BJ (cell line): ENCODE results near the gene PSTK. TPM values are rescaled to one million over a fixed set of nuclear protein-coding genes. Genes with fewer than 3 reads are reported as not detected.

Experiments
- CTCF ChIA-PET: fragments of 350-600 bp; formaldehyde crosslinking; extraction: SDS; loops from one replicate; lab custom pipeline; 2021; ENCODE audit warnings: antibody characterized with exemption, inconsistent platforms; lab: Yijun Ruan, JAX
- POLR2A ChIA-PET: fragments of 300-600 bp; sonication (Branson Sonifier 250); formaldehyde crosslinking; extraction: SDS; loops from one replicate; lab custom pipeline; 2021; ENCODE audit warnings: antibody characterized with exemption; lab: Charles Lee
- DNase-seq: peaks from one replicate; pipeline ENCODE4 v3.0.0-alpha.2; 2011; ENCODE audit warnings: low read depth
- H3K27me3 ChIP-seq: 2 replicates; pipeline ENCODE4 v1.6.0; 2011; ENCODE audit warnings: low read length; ENCODE audit not compliant: control insufficient read depth, insufficient read depth
- H3K36me3 ChIP-seq: 2 replicates; pipeline ENCODE4 v1.5.1; 2011; ENCODE audit warnings: low read length; ENCODE audit not compliant: control insufficient read depth, insufficient read depth
- H3K4me3 ChIP-seq: 2 replicates; pipeline ENCODE4 v1.5.1; 2011; ENCODE audit warnings: low read depth, mild to moderate bottlenecking, control low read depth, low read length
- CTCF ChIP-seq: IDR thresholded peaks from 2 replicates; pipeline ENCODE4 v1.5.1; 2011; ENCODE audit warnings: low read depth, mild to moderate bottlenecking, control low read depth, inconsistent platforms, low read length, moderate library complexity; ENCODE audit not compliant: insufficient read depth
- polyA plus RNA-seq: library from polyadenylated mRNA; depleted of rRNA; stranded (reverse); fragments of >200 nt; gene quantifications from 2 replicates; pipeline ENCODE4 v1.2.3, GENCODE V29; 2011

Gene PSTK
- polyA plus RNA-seq, 1 experiment, result 3.0 TPM

- Histone ChIP-seq H3K4me3 (no peak overlapping the region), H3K27me3 (no peaks in the 10 kb centered on the region), H3K36me3 (no peaks in the 10 kb centered on the region)
- ChIA-PET POLR2A (no interaction called here), CTCF (interaction anchor here (1.0 kb wide), 1 partner anchor 17 kb away, joined by 3 read pairs; no protein-coding TSS in a partner anchor)
- DNase-seq, result no peak
- TF ChIP-seq CTCF, result no peak
Measured at GRCh38 chr10:123026302-123026701, 46.1 kb downstream of the PSTK start.

GRCh38 chr10:123027861-123028260 is 47.7 kb downstream of the PSTK start:
- no peak for TF ChIP-seq CTCF
- no peak for DNase-seq
- POLR2A ChIA-PET, result no interaction called here
- no peaks in the 10 kb centered on the region for H3K36me3 ChIP-seq
- H3K27me3 ChIP-seq, result no peaks in the 10 kb centered on the region
- CTCF ChIA-PET, result interaction anchor here (0.6 kb wide), 1 partner anchor 66 kb away, joined by 3 read pairs; no protein-coding TSS in a partner anchor
- no peak overlapping the region for H3K4me3 ChIP-seq

GRCh38 chr10:123031124-123031523 is 50.9 kb downstream of the PSTK start:
- DNase-seq, result no peak
- no peak for TF ChIP-seq CTCF
- H3K36me3 ChIP-seq, result no peaks in the 10 kb centered on the region
- no peaks in the 10 kb centered on the region for H3K27me3 ChIP-seq
- ChIA-PET POLR2A (no interaction called here), CTCF (interaction anchor here (1.3 kb wide), 1 partner anchor 12 kb away, joined by 5 read pairs; no protein-coding TSS in a partner anchor)
- no peak overlapping the region for H3K4me3 ChIP-seq

GRCh38 chr10:123034332-123034731 is 54.1 kb downstream of the PSTK start:
- Histone ChIP-seq H3K36me3 (no peaks in the 10 kb centered on the region), H3K4me3 (no peak overlapping the region), H3K27me3 (no peaks in the 10 kb centered on the region)
- DNase-seq, result no peak
- ChIA-PET POLR2A (no interaction called here), CTCF (interaction anchor here (0.6 to 2.6 kb wide), 3 partner anchors 10 to 1337 kb away, joined by 4 to 14 read pairs (median 4); no protein-coding TSS in a partner anchor)
- TF ChIP-seq CTCF, result no peak

- no peak for TF ChIP-seq CTCF
- CTCF ChIA-PET, result no interaction called here
- POLR2A ChIA-PET, result no interaction called here
- no peaks in the 10 kb centered on the region for H3K27me3 ChIP-seq
- DNase-seq, result no peak
- H3K36me3 ChIP-seq, result no peaks in the 10 kb centered on the region
- H3K4me3 ChIP-seq, result no peak overlapping the region
Measured at GRCh38 chr10:123035467-123036086, 55.4 kb downstream of the PSTK start.
